Measurements from ENCODE around the gene NAGK.

Gene NAGK

DNA sequence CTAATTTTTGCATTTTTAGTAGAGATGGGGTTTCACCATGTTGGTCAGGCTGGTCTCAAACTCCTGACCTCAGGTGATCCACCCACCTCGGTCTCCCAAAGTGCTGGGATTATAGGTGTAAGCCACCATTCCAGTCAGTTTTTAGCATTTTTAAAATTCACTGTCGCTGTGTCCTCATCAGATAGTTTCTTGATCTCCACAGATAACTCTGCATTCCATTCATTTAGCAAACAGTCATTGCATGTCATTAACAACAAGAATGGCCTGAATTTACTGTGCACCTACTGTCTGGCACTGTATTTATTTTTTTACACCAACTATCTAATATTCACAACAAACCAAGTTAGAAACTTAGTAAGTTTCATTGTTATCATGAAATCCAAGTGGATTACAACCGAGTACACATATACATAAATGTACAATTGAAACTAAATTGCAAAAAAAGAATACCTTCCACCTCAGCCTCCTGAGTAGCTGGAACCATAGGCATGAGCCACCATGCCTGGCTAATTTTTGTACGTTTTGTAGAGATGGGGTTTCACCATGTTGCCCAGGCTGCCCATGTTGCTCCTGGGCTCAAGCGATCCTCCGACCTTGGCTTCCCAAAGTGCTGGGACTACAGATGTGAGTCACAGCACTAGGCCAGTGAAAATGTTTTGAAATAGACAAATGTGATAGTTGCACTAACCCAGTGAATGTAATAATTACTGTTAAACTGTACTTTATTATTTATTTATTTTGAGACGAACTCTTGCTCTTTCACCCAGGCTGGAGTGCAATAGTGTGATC lies 57.3 kb downstream of the NAGK start:
- TF ChIP-seq, protein P1, sequence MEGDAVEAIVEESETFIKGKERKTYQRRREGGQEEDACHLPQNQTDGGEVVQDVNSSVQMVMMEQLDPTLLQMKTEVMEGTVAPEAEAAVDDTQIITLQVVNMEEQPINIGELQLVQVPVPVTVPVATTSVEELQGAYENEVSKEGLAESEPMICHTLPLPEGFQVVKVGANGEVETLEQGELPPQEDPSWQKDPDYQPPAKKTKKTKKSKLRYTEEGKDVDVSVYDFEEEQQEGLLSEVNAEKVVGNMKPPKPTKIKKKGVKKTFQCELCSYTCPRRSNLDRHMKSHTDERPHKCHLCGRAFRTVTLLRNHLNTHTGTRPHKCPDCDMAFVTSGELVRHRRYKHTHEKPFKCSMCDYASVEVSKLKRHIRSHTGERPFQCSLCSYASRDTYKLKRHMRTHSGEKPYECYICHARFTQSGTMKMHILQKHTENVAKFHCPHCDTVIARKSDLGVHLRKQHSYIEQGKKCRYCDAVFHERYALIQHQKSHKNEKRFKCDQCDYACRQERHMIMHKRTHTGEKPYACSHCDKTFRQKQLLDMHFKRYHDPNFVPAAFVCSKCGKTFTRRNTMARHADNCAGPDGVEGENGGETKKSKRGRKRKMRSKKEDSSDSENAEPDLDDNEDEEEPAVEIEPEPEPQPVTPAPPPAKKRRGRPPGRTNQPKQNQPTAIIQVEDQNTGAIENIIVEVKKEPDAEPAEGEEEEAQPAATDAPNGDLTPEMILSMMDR (IDR thresholded peaks at IDR 0.05; ENCODE audit: insufficient read depth, low read length, poor library complexity, severe bottlenecking) = no peak
- TF ChIP-seq EZH2phosphoT487 (conservative IDR thresholded peaks at IDR 0.05; ENCODE audit: low read length) = no peak
- no peak overlapping the region for H3K9ac ChIP-seq (ENCODE audit: low read length)
- H3F3A ChIP-seq (ENCODE audit: insufficient read depth) = no peaks in the 10 kb centered on the region
- no peak overlapping the region for H3K4me3 ChIP-seq (ENCODE audit: insufficient read depth, low read length, poor library complexity, severe bottlenecking)
- no peaks in the 10 kb centered on the region for H3K36me3 ChIP-seq (ENCODE audit: low read length)
- H3K79me2 ChIP-seq (ENCODE audit: insufficient read depth, low read length) = peaks cover 28% of the 10 kb centered on the region
- H4K20me1 ChIP-seq (ENCODE audit: low read depth, low read length) = no peaks in the 10 kb centered on the region
- H3K27me3 ChIP-seq (ENCODE audit: low read length) = no peaks in the 10 kb centered on the region
- no peak overlapping the region for H2AFZ ChIP-seq (ENCODE audit: low read depth, low read length, severe bottlenecking)
- no peak overlapping the region for H3K4me2 ChIP-seq (ENCODE audit: low read depth, low read length, poor library complexity, severe bottlenecking)
- H3K9me2 ChIP-seq (replicated peaks; ENCODE audit: insufficient read depth, low read length) = no peaks in the 10 kb centered on the region
- H3K27ac ChIP-seq (ENCODE audit: low read depth, low read length) = no peak overlapping the region
- H3K9me3 ChIP-seq (ENCODE audit: insufficient read depth, low read length) = no peaks in the 10 kb centered on the region

DNA sequence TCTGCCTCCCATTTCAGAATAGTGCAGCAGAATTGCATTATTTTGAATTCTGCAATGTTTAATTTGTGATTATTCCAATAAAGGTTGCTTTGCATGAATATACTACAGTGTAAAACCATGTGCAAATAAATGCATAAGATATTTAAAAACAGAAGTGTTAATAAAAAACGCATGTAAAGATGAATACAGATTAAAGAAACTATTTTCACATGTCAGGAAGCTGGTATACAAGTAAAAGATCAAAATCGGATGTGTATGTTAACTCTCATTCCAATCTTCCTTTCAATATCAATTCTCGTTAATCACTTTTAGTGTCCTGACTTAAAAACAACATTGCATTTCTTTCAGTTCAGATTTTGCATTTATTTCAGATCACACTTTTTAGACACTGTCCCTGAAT lies 58.5 kb downstream of the NAGK start:
- Histone ChIP-seq H4K20me1 (ENCODE audit: low read depth, low read length) (no peaks in the 10 kb centered on the region), H3K36me3 (ENCODE audit: low read length) (no peaks in the 10 kb centered on the region), H3K4me2 (ENCODE audit: low read depth, low read length, poor library complexity, severe bottlenecking) (no peak overlapping the region), H3K4me3 (ENCODE audit: insufficient read depth, low read length, poor library complexity, severe bottlenecking) (no peak overlapping the region), H3K9me2 (replicated peaks; ENCODE audit: insufficient read depth, low read length) (no peaks in the 10 kb centered on the region), H3F3A (ENCODE audit: insufficient read depth) (no peaks in the 10 kb centered on the region), H3K9ac (ENCODE audit: low read length) (no peak overlapping the region), H2AFZ (ENCODE audit: low read depth, low read length, severe bottlenecking) (no peak overlapping the region), H3K27me3 (ENCODE audit: low read length) (no peaks in the 10 kb centered on the region), H3K27ac (ENCODE audit: low read depth, low read length) (no peak overlapping the region), H3K79me2 (ENCODE audit: insufficient read depth, low read length) (peaks cover 41% of the 10 kb centered on the region), H3K9me3 (ENCODE audit: insufficient read depth, low read length) (no peaks in the 10 kb centered on the region)
- no peak for TF ChIP-seq EZH2phosphoT487 (conservative IDR thresholded peaks at IDR 0.05; ENCODE audit: low read length)
- TF ChIP-seq, protein P1 (IDR thresholded peaks at IDR 0.05; ENCODE audit: insufficient read depth, low read length, poor library complexity, severe bottlenecking) = no peak

Data from SU-DHL-6 (cell line).